ELR (cell line): ENCODE measurements around the gene NUP214.
A peak's percentile ranks its signal among the peaks of the same experiment; 100 is the strongest.
"Not testable (repeated sequence)": the region's sequence is repeated elsewhere in the genome, so short reads cannot be mapped to it uniquely, and the experiment has no call there.

Experiments used
- DNase-seq: peaks from one replicate; pipeline ENCODE4 v3.0.0-alpha.2; 2015; ENCODE audit warnings: low read depth

NUP214 gene

DNA sequence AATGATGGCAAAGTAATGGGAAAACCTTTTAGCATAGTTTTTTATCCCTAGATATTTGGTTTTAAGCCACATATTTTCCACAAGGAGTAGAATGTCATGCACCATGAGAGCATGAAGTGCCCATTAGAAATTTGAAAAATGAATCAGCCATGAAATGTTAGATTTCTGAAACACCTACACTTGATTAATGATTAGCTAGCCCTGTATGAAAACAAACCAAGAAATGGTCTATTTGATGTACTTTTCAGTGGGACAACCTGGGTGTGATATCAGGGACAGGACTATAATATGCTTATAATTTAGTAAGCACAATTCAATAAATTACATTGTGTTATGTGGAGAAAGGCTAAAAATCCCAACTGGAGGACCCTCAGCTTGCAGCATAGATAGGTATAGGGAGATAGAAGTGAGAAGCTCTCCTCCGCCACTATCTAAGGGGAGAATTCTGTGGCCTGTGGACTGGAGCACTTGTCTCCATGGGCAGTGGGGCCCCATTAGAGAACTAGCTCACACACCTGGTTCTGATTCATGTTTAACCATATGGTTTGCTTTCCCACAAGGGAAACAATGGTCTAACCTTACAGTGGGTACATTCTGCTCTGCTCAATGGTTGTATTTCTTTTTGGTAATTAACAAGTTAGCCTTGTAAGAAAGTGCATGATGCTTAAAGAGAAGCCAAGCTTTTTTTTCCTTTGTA lies 35.2 kb downstream of the NUP214 start:
- no peak for DNase-seq

DNA sequence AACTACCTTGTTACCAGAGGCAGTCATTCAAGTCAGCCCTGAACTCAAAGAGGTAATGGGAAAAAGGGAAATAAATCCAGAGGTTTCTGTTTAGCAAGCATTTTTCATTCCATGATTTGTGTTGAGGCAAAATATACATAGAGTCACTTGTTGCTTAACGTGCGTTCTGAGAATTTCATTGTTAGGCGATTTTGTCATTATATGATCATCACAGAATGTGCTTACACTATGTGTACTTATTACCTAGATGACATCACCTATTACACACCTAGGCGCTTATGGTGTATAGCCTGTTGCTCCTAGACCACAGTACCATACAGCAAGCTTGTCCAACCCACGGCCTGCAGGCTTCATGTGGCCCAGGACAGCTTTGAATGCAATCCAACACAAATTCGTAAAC lies 36.2 kb downstream of the NUP214 start:
- no peak for DNase-seq

DNA sequence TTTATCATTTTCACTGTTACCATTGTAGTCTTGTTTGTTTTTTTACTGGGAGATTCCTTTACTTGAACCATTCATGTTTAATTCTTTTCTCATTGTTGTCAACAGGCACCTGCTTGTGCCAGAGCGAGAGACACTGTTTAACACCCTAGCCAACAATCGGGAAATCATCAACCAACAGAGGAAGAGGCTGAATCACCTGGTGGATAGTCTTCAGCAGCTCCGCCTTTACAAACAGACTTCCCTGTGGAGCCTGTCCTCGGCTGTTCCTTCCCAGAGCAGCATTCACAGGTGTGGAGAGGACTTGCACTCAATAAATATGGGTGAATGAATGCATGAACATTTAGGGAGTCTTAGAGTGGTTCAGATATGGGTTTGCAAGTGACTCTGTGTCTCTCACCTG lies 37.5 kb downstream of the NUP214 start:
- DNase-seq, result no peak

DNA sequence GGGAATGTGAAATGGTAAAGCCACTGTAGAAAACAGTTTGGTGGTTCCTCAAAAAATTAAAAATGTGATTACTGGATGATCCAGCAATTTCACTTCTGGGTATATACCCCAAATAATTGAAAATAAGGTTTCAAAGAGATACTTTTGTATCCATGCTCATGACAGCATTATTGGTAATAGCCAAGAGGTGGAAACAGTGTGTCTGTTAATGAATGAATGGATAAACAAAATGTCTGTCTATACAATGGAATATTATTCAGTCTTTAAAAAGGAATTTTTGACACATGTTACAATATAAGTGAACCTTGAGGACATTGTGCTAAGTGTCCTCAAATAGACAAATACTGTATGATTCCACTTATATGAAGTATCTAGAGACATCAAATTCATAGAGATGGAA lies 40.1 kb downstream of the NUP214 start:
- DNase-seq, result no peak

DNA sequence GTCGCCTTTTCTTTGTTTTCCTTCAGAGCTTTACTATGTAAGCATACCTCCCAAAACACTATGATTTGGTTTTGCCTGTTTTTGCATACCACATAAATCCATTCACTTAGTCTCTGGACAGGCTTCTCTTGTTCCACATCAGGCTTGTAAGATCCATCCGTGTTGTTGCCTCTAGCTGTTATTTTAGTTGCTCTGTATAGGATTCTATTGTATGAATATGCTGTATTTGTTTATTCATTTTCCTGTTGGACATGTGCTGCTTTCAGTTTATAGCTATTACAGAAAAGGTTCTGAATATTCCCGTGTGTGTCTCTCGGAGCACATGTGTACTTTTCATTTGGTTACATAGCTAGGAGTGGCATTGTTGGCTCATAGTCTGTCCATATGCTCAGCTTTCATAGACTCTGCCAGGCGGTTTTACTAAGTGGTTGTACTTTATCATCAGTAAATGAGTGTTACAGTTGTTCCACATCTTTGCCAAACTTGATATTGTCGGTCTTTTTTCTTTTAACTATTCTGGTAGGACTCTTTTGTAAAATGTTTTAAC lies 41.8 kb downstream of the NUP214 start:
- no peak for DNase-seq

DNA sequence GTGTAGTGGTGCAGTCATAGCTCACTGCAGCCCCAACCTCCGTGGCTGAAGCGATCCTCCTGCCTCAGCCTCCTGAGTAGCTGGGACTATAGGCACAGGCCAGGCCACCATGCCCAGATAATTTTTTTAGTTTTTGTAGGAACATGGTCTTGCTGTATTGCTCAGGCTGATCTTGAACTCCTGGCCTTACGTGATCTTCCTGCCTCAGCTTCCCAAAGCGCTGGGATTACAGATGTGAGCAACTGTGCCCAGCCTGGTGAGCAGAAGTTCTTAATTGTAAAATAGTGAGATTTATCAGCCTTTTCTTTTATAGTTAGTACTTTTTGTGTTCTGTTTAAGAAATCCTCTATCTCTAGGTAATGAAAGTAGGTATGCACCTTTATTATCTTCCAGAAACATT lies 42.5 kb downstream of the NUP214 start:
- DNase-seq, result no peak

DNA sequence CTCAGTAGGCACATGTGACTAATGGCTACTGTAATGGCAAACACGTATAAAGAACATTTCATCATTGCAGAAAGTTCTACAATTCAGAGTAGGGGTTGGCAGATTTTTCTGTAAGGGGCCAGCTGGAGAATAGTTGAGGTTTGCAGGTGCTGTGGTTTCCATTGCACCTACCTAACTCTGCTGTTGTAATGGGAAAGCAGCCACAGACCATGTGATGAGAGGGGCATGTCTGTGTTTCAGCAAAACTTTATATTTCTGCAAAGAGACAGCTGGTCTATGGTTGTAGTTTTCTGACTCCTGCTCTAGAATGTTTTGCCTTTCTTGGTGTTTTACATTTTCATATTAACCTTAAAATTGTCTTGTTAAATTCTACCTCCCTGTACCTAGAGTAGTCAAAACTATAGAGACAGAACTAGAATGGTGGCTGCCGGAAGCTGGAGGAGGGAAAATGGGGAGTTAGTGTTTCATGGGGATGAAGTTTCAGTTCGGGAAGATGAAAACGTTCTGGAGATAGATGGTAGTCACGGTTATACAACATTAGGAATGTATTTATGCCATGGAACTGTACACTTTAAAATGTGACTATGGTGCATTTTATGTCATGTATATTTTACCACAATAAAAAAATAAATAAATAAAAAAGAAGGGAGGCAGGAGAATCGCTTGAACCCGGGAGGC lies 44.3 kb downstream of the NUP214 start:
- no peak for DNase-seq

DNA sequence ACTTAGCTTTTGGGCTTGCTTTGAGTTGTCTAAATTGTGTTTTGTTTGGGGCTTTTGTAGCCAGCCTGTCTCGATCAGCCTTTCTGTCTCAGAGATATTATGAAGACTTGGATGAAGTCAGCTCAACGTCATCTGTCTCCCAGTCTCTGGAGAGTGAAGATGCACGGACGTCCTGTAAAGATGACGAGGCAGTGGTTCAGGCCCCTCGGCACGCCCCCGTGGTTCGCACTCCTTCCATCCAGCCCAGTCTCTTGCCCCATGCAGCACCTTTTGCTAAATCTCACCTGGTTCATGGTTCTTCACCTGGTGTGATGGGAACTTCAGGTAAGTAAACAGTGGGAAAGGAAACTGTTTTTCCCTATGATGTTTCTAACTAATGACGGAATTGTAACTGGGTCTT lies 48.6 kb downstream of the NUP214 start:
- DNase-seq, result no peak

DNA sequence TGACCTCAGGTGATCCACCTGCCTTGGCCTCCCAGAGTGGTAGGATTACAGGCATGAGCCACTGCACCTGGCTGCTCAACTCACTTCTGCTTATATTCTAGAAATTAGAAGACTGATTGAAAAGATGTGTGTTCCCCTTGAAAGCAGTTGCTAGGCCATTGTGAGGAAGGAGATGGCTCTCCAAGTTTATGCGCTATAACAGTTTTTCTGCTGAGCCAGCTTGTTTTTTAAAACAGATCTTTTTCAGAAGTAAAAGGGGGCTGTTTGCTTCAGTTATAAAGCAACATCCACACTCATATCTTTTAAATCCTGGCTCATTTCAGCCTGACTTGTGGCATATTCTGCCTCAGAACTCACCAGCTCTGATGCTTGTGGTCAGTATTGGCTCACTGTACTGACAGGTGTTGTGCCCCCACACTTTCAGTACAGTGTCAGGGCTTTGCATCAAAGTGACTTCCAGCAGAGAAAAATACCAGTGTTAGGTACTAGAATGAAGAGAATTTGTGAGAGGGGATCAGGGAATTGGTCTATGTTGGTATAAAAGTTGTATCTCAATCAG lies 49.4 kb downstream of the NUP214 start:
- no peak for DNase-seq

DNA sequence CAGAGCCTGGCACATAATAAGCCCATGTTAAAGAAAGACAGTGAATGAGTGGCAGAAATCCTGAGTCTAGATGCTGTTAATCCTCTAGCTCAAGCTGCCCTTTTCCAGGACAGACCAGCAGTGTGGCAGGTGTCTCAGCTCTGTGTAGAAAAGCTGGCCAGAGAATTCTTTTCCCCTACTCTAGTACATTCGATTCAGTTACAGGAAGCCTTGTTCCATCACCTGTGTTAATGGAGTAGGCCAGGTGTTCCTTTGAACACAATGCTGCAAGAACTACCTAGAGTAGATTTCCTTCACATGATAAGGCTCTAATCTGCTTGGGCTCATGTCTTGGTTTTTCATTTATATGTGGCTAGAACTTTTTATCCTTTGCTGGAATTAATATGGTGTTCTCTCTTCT lies 52.5 kb downstream of the NUP214 start:
- no peak for DNase-seq

DNA sequence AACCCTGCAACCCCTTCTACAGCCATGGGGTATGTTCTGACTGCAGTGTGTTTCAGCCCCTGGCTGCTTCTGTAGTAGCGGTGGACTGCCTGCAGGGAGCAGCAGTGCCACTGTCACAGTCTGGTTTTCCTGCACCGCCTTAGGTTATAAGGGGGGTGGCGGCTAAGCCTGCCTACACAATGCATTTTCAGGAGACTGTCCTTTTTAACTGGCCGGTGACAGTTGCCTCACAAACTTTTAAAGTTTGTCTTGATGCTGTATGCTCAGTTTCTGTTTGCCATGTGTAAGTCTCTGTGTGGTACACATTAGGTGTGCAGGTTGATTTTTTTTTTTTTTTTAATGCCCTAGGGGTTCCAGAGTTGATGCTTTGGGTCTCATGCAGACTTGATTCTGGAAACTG lies 53.0 kb downstream of the NUP214 start:
- peak; percentile 84 for DNase-seq

DNA sequence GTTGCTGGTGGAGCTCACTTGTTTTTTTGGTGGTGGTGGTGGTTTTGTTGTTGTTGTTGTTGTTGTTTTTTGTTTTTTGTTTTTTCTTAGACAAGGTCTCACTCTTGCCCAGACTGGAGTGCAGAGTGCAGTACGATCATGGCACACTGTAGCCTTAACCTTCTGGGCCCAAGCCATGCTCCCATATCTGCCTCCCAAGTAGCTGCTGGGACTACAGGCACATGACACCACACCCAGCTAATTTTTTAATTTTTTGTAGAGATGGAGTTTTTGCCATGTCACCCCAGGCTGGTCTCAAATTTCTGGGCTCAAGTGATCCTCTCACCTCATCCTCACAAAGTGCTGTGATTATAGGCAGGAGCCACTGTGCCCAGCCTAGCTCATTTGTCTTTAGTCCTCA lies 53.5 kb downstream of the NUP214 start:
- DNase-seq, result no peak

DNA sequence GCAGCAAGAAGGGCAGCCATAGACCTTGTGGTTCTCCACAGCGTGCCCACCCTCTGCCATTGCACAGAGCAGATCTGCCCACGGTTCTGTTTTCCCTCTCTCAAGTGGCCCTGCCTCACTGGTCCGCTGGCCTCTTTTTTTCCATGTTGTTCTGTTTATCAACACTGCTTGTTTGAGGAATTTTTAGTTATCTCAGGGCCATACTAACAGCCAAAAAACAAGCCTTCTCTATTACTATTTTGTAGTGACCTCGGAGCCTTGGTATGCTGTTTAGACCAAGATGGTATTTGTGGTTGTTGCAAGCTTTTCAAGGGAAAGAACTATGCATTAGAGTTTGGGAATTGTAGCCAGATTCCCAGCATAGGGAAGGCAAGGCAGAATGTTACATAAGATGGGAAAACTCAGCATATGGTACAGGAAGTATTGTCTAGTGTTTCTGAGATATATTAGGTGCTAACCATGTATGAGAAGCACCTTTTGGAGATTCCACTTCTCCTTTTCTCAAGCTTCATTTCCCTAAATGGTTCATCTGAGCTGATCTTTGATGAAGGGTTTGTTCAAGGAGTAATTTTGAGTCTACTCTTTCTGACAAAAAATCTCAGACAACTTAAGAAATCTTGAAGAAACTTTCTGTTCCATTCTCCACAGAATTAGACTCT lies 54.3 kb downstream of the NUP214 start:
- peak; percentile 89 for DNase-seq

DNA sequence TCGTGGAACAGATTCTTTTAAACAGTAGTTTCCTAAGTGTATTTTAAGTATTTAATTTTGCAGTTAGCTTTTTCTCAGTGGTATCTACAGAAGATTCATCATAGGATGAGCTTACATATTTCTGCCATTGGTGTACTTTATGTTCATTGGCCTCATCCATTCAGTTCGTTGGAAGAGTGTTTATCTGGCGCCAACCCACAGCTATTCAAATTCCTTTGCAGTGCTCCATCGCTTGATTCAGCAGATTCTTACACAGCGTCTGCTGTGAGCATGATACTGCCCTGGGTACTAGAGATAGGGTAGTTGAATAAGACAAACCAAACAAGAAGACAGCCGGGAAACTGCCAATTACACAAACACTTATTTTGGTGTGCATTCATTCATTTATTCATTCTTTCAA lies 55.1 kb downstream of the NUP214 start:
- DNase-seq, result peak; percentile 98

DNA sequence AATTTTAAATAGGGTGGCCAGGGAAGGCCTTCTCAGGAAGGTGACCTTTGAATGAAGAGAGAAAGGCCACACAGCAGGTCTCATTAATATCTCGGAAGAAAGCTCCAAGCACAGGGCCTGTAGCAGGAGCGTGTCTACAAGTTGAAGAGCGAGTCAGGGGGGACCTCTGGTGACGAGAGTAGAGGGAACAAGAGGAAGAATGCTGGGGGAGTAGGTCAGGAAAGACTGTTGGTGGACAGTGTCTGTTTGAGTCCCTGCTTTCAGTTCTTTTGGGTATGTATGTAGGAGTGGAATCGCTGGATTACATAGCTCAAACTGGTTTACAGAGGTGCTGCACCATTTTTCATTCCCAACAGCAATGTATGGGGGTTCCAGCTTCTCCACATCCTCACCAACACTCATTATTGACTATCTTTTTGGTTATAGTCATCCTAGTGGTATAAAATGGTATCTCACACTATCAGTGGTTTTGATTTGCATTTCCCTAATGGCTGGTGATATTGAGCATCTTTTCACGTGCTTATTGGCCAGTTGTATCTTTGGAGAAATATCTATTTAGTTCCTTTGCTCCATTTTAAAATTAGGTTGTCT lies 55.8 kb downstream of the NUP214 start:
- DNase-seq, result peak; percentile 43

DNA sequence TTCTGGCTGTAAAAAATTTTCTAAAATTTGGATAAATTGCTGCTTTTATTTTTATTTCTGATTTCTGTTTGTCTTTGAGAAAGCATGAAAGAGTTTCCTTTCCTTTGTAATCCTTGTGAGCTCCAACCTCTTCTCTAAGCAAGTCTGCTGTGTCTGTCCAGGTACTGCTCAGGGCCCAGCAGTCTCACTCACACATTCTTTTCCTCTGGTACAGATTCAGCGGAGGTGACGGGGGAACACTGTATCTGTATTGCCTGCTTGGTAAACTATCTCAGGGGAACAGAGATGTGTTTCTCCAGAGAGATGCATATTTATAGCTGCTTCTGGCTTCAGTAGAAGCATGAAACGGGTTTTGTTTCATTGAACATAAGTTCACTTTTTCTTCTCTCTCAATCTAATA lies 60.5 kb downstream of the NUP214 start:
- DNase-seq, result no peak

DNA sequence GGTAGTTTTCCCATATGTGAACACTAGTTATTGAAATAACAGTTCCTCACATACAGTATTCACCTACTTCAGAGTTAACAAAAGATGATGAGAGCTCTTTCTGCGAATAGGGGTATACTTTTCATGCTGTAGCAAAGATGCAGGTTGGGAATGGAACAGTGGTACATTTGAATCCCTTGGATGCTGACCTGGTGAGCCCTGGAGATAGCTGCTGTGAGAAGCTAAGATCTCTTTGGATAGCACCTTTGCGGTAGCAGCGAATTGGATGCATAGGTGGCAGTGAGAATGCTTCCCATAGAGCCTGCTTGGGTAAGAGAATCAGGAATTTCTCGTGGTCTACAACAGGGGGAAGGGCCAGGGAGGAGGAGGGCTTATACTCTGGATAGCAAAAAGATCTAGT lies 61.2 kb downstream of the NUP214 start:
- DNase-seq, result no peak

DNA sequence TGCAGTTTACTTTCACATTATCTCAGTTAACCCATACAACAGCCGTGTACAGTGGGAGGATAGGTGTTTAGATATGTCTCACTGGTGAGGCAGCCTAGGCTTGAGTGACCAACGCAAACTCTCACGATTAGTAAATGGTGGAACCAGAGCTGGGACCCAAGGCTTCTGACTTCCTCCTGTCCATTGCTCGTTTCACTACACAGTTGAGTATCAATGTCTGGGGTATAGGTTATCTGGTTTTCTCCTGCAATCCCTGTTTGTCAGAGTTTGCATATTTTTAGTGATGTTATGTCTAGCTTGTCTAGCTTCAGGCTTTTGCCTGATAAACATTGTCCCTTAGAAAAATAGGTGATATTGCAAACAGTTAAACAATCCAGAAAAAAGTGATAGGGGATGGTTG lies 62.6 kb downstream of the NUP214 start:
- no peak for DNase-seq

DNA sequence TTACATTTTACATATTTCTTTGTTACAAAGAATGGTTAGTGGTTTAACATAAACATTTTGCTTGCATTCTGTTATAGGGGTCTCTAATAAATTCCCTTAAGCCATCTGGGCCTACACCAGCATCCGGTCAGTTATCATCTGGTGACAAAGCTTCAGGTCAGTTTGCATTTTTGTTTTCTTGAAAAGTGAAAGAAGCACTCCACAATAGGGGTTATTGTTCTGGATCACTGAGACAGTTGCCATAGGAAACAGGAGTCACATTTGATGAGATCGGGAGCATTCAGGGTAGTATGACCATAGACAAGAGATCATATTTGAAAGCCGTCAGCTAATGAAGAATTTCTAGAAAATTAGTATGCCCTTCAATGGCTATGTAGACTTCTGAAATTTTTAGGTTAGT lies 63.6 kb downstream of the NUP214 start:
- DNase-seq, result no peak

DNA sequence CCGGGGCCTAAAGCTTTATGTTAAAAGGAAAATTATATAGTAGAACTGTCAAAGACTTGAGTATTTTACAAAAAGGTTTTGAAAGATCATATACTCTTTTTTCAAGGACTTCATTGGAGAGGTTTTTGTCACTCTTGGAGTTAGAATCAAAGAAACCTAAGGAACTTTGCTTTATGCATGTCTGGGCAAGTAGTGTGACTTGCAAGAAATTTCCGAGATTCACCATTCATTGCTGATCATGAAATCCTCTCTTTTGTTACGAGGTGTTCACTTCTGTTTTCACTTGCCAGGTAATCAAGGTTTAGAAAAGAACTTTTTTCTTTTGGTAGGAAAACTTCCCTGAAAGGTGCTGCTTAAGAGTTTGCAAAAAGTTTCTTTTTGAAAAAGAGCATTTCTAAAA lies 64.8 kb downstream of the NUP214 start:
- DNase-seq, result no peak

DNA sequence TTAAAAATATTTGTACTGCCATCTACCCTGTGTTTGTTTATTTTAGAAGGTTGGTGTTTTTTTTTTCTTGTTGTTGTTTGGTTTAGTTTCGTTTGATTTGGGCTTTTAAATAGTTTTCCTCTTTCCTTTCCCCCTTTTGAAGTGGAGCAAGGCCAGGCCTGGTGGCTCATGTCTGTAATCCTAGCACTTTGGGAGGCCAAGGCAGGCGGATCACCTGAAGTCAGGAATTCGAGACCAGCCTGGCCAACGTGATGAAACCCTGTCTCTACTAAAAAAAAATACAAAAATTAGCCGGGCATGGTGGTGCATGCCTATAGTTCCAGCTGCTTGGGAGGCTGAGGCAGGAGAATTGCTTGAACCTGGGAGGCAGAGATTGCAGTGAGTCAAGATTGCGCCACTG lies 65.6 kb downstream of the NUP214 start:
- not testable (repeated sequence) for DNase-seq

DNA sequence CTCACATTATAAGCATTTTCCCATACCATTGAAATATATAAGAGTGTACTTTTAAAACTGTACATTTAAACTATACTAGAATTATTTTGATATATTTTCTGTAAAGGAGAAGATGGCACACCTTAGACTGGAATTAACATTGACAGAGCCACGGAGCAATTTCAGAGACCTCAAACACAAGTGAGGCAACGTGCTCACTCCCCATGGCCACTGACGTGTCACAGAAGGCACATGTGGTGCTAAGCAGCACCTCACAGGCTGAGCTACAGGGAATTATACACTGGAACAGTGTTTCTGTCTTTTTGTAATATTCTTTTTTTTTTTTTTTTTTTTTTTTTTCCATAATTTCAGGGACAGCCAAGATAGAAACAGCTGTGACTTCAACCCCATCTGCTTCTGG lies 66.5 kb downstream of the NUP214 start:
- DNase-seq, result no peak

DNA sequence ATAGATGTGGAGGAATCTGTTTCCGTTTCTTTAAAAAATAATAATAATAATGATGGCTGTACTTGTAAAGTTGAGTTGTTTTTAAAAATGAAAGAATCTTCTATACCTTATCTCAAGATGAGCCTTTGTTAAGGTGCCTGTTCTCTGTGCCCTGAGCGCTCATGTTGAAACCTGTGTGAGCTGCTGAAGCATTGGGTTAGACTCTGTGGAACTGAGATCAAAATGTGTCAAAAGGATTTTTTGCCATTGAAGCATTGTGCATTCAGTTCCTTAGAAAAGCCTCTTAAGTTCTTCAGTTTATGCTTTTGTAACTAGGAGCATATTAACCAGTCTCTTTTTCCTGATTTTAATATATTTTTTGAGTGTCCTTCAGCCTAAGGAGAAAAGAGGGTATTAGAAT lies 67.7 kb downstream of the NUP214 start:
- no peak for DNase-seq
